ENCODE data around the gene OR1M1. TPM values are rescaled to one million over a fixed set of nuclear protein-coding genes. Genes with fewer than 3 reads are reported as not detected.

Gene OR1M1
- polyA plus RNA-seq, 3 donors: not detected

DNA sequence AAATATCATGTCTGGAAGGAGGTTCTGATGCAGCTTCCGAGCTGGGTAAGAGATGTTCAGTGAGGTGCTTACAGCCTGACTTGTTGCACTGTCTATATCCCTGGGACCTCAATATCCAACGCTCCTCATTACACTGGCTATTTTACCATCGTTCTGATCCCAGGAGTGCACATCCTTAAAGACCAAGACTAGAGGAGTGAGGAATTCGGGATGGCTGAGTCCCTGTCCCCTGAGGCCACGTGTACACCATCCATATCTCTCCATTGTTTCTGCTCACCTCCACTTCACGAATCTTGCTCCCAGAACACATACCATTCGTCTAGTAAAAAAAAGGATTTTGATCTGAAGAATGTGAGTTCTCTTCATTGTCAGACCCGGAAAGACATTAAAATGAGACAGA is 20.5 kb downstream of the OR1M1 start, which contains the start of gene OR7G2:
TSS of gene OR7G2 (minus strand) at position 101 of the 400 bp plus-strand sequence. CDS start 4,232 bp downstream, outside the sequence.
- Mint-ChIP-seq H3K4me3 (no peak within 1 kb of the TSS), H3K4me1 (no peaks in the 10 kb centered on the region), H3K9me3 (peaks cover 0 to 2% (median 0%) of the 10 kb centered on the region in 7 donors), H3K27me3 (ENCODE audit: low read depth in 3 of 3) (peaks cover 9 to 14% (median 12%) of the 10 kb centered on the region in 3 donors), H3K27ac (no peak within 1 kb of the TSS), H3K36me3 (no peaks in the 10 kb centered on the region)
- no peak within 1 kb of the TSS for H3K4me2 ChIP-seq (replicated peaks; ENCODE audit: extremely low read depth, low read length, poor library complexity, severe bottlenecking)
- WGBS (ENCODE audit: insufficient coverage): 74% methylated on average over 3 of the region's 8 CpGs
- no peak for DNase-seq
- H3K27ac ChIP-seq (ENCODE audit: low read depth in 1 of 2, low read length in 2 of 2): no peak within 1 kb of the TSS
- H4K20me1 ChIP-seq (ENCODE audit: insufficient read depth, low read length): no peaks in the 10 kb centered on the region
- no peaks in the 10 kb centered on the region for H3K4me1 ChIP-seq (ENCODE audit: control insufficient read depth in 1 of 2, insufficient read depth in 2 of 2, low read length in 2 of 2)
- no peak within 1 kb of the TSS for H3K4me3 ChIP-seq (replicated peaks in 1 of 3; ENCODE audit: low read depth in 2 of 3, low read length in 3 of 3)
- no peaks in the 10 kb centered on the region for H3K36me3 ChIP-seq (replicated peaks in 1 of 2; ENCODE audit: control insufficient read depth in 1 of 2, insufficient read depth in 2 of 2, low read length in 2 of 2)
- no peaks in the 10 kb centered on the region for H3K27me3 ChIP-seq (ENCODE audit: control insufficient read depth in 2 of 2, insufficient read depth in 2 of 2, low read length in 2 of 2)
- intact Hi-C loops (cut with micrococcal nuclease): no loop called here
- TF ChIP-seq, protein P1, sequence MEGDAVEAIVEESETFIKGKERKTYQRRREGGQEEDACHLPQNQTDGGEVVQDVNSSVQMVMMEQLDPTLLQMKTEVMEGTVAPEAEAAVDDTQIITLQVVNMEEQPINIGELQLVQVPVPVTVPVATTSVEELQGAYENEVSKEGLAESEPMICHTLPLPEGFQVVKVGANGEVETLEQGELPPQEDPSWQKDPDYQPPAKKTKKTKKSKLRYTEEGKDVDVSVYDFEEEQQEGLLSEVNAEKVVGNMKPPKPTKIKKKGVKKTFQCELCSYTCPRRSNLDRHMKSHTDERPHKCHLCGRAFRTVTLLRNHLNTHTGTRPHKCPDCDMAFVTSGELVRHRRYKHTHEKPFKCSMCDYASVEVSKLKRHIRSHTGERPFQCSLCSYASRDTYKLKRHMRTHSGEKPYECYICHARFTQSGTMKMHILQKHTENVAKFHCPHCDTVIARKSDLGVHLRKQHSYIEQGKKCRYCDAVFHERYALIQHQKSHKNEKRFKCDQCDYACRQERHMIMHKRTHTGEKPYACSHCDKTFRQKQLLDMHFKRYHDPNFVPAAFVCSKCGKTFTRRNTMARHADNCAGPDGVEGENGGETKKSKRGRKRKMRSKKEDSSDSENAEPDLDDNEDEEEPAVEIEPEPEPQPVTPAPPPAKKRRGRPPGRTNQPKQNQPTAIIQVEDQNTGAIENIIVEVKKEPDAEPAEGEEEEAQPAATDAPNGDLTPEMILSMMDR (IDR thresholded peaks at IDR 0.05): no peak
- H3K79me2 ChIP-seq (ENCODE audit: insufficient read depth, low read length): no peaks in the 10 kb centered on the region
- H3K9me3 ChIP-seq (replicated peaks in 1 of 2; ENCODE audit: control insufficient read depth in 1 of 2, insufficient read depth in 1 of 2, low read length in 2 of 2): no peaks in the 10 kb centered on the region
- no peak within 1 kb of the TSS for H3K9ac ChIP-seq (ENCODE audit: insufficient read depth, low read length, poor library complexity, severe bottlenecking)
- H2AFZ ChIP-seq (ENCODE audit: insufficient read depth, low read depth, low read length, poor library complexity, severe bottlenecking): no peak within 1 kb of the TSS

DNA sequence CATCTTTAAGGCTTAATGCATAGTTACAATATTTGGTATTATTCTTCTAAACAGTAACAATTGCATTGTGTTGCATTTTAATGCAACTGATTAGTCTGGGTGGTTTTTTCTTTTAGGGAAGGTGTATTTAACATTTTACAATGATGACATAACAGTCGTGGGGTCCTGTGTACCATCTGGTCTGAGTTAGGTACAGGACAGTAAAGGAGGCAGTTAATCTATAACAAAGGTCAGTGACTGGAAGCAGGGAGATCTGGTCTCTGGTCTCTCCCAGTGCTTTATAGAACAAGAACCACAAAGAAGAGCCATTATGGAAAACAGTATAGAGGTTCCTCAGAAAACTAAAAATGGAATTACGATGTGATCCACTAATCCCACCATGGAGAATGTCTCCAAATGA is 23.1 kb downstream of the OR1M1 start:
- Mint-ChIP-seq H3K27ac (no peak overlapping the region), H3K9me3 (no peaks in the 10 kb centered on the region), H3K27me3 (ENCODE audit: low read depth in 3 of 3) (peaks cover 9 to 16% (median 11%) of the 10 kb centered on the region in 3 donors), H3K36me3 (no peaks in the 10 kb centered on the region), H3K4me3 (no peak overlapping the region), H3K4me1 (no peaks in the 10 kb centered on the region)
- TF ChIP-seq, protein P1 (IDR thresholded peaks at IDR 0.05): no peak
- H4K20me1 ChIP-seq (ENCODE audit: insufficient read depth, low read length): no peaks in the 10 kb centered on the region
- H3K4me1 ChIP-seq (ENCODE audit: control insufficient read depth in 1 of 2, insufficient read depth in 2 of 2, low read length in 2 of 2): no peaks in the 10 kb centered on the region
- intact Hi-C loops (cut with micrococcal nuclease): no loop called here
- no peak overlapping the region for H3K9ac ChIP-seq (ENCODE audit: insufficient read depth, low read length, poor library complexity, severe bottlenecking)
- no peaks in the 10 kb centered on the region for H3K36me3 ChIP-seq (replicated peaks in 1 of 2; ENCODE audit: control insufficient read depth in 1 of 2, insufficient read depth in 2 of 2, low read length in 2 of 2)
- DNase-seq: no peak
- no peak overlapping the region for H3K4me3 ChIP-seq (replicated peaks in 1 of 3; ENCODE audit: low read depth in 2 of 3, low read length in 3 of 3)
- 100% methylated on average over 1 of the region's 2 CpGs for WGBS (ENCODE audit: insufficient coverage)
- H3K4me2 ChIP-seq (replicated peaks; ENCODE audit: extremely low read depth, low read length, poor library complexity, severe bottlenecking): no peak overlapping the region
- H2AFZ ChIP-seq (ENCODE audit: insufficient read depth, low read depth, low read length, poor library complexity, severe bottlenecking): no peak overlapping the region
- no peaks in the 10 kb centered on the region for H3K9me3 ChIP-seq (replicated peaks in 1 of 2; ENCODE audit: control insufficient read depth in 1 of 2, insufficient read depth in 1 of 2, low read length in 2 of 2)
- no peaks in the 10 kb centered on the region for H3K27me3 ChIP-seq (ENCODE audit: control insufficient read depth in 2 of 2, insufficient read depth in 2 of 2, low read length in 2 of 2)
- no peaks in the 10 kb centered on the region for H3K79me2 ChIP-seq (ENCODE audit: insufficient read depth, low read length)
- H3K27ac ChIP-seq (ENCODE audit: low read depth in 1 of 2, low read length in 2 of 2): no peak overlapping the region

All from CD14-positive monocyte (primary cell).